RWPE2 (cell line): Measurements from ENCODE around the gene RPIA.

Experiments used
- ATAC-seq: fragments of 200-7000 bp; cut with Tn5 transposase; 3 replicates; pipeline ENCODE4 v1.9.1; 2021; ENCODE audit warnings: low read depth
- DNase-seq: peaks from one replicate; pipeline ENCODE4 v3.0.0-alpha.2; 2020; ENCODE audit warnings: low spot score
- H3K27ac ChIP-seq: fragments of 450-650 bp; 2 replicates; pipeline ENCODE4 v1.5.1; 2017; ENCODE audit warnings: mild to moderate bottlenecking; ENCODE audit not compliant: poor library complexity, severe bottlenecking
- H3K27me3 ChIP-seq: fragments of 250-450 bp; sonication (Bioruptor Pico); 2 replicates; pipeline ENCODE4 v1.5.1; 2021; ENCODE audit warnings: mild to moderate bottlenecking, moderate library complexity; ENCODE audit not compliant: insufficient read depth, poor library complexity, severe bottlenecking
- H3K36me3 ChIP-seq: fragments of 250-450 bp; sonication (Bioruptor Pico); 2 replicates; pipeline ENCODE4 v1.5.1; 2020; ENCODE audit warnings: low read depth, mild to moderate bottlenecking, moderate library complexity
- H3K4me1 ChIP-seq: fragments of 250-450 bp; sonication (Bioruptor Pico); 2 replicates; pipeline ENCODE4 v1.5.1; 2021; ENCODE audit warnings: mild to moderate bottlenecking, moderate library complexity; ENCODE audit not compliant: insufficient read depth, poor library complexity, severe bottlenecking
- H3K4me3 ChIP-seq: fragments of 250-450 bp; sonication (Bioruptor Pico); 2 replicates; pipeline ENCODE4 v1.5.1; 2021; ENCODE audit warnings: mild to moderate bottlenecking, moderate library complexity; ENCODE audit not compliant: severe bottlenecking
- H3K9me3 ChIP-seq: fragments of 250-450 bp; sonication (Bioruptor Pico); 2 replicates; pipeline ENCODE4 v1.5.1; 2021; ENCODE audit warnings: mild to moderate bottlenecking, moderate library complexity; ENCODE audit not compliant: severe bottlenecking
- CTCF ChIP-seq: fragments of 450-650 bp; IDR thresholded peaks from one replicate; pipeline ENCODE4 v1.5.1; 2017; ENCODE audit warnings: mild to moderate bottlenecking, moderate library complexity; ENCODE audit not compliant: poor library complexity, severe bottlenecking

RPIA gene

GRCh38 chr2:88690591-88691338 lies 708 bp upstream of the RPIA start:
- Histone ChIP-seq H3K27ac (peak overlapping the region; percentile 17), H3K36me3 (no peaks in the 10 kb centered on the region), H3K4me3 (peak overlapping the region; percentile 55), H3K9me3 (no peaks in the 10 kb centered on the region), H3K27me3 (no peaks in the 10 kb centered on the region), H3K4me1 (peaks cover 4% of the 10 kb centered on the region)
- DNase-seq, result peak; percentile 68
- peak; percentile 50 for ATAC-seq
- TF ChIP-seq CTCF, result no peak

GRCh38 chr2:88692187-88692586 lies 714 bp downstream of the RPIA start:
- Histone ChIP-seq H3K27ac (peak overlapping the region; percentile 6), H3K9me3 (no peaks in the 10 kb centered on the region), H3K4me1 (peaks cover 4% of the 10 kb centered on the region), H3K36me3 (no peaks in the 10 kb centered on the region), H3K27me3 (no peaks in the 10 kb centered on the region), H3K4me3 (peak overlapping the region; percentile 55)
- no peak for DNase-seq
- 0 out of 3 replicates have a peak, but pooled peaks have one; percentile 1 for ATAC-seq
- TF ChIP-seq CTCF, result no peak

- no peak overlapping the region for H3K27ac ChIP-seq
- no peaks in the 10 kb centered on the region for H3K36me3 ChIP-seq
- DNase-seq (no peak), ATAC-seq (no peak)
- TF ChIP-seq CTCF, result no peak
- no peaks in the 10 kb centered on the region for H3K27me3 ChIP-seq
- H3K9me3 ChIP-seq, result no peaks in the 10 kb centered on the region
- H3K4me1 ChIP-seq, result peaks cover 4% of the 10 kb centered on the region
- no peak overlapping the region for H3K4me3 ChIP-seq
These were observed 2.5 kb downstream of the RPIA start for GRCh38 chr2:88693911-88694414.

GRCh38 chr2:88696611-88697010 lies 5.1 kb downstream of the RPIA start:
- H3K36me3 ChIP-seq, result no peaks in the 10 kb centered on the region
- DNase-seq (no peak), ATAC-seq (no peak)
- H3K27ac ChIP-seq, result no peak overlapping the region
- no peaks in the 10 kb centered on the region for H3K27me3 ChIP-seq
- TF ChIP-seq CTCF, result no peak
- H3K4me3 ChIP-seq, result no peak overlapping the region
- H3K4me1 ChIP-seq, result peaks cover 4% of the 10 kb centered on the region
- no peaks in the 10 kb centered on the region for H3K9me3 ChIP-seq
